DND-41 (cell line): ENCODE data around the gene SPTAN1.

Experiments used
- ATAC-seq: fragments of 200-7000 bp; cut with Tn5 transposase; 3 replicates; pipeline ENCODE4 v1.9.1; 2021; ENCODE audit warnings: low read depth; ENCODE audit not compliant: insufficient read depth
- DNase-seq: peaks from one replicate; pipeline ENCODE4 v3.0.0-alpha.2; 2020
- H2AFZ ChIP-seq: 2 replicates; pipeline ENCODE4 v1.6.0; 2012; ENCODE audit warnings: low read depth, low read length
- H3K27ac ChIP-seq: 2 replicates; pipeline ENCODE4 v1.5.1; 2012; ENCODE audit warnings: low read length, inconsistent platforms
- H3K27me3 ChIP-seq: fragments of 200-600 bp; sonication (generic); 2 replicates; pipeline ENCODE4 v1.6.0; 2012; ENCODE audit warnings: low read length, mild to moderate bottlenecking, inconsistent platforms; ENCODE audit not compliant: insufficient read depth, poor library complexity
- H3K36me3 ChIP-seq: 2 replicates; pipeline ENCODE4 v1.5.1; 2012; ENCODE audit warnings: low read length, inconsistent platforms; ENCODE audit not compliant: insufficient read depth
- H3K4me1 ChIP-seq: 2 replicates; pipeline ENCODE4 v1.5.1; 2012; ENCODE audit warnings: mild to moderate bottlenecking, low read length; ENCODE audit not compliant: insufficient read depth
- H3K4me2 ChIP-seq: 2 replicates; pipeline ENCODE4 v1.6.0; 2012; ENCODE audit warnings: mild to moderate bottlenecking, moderate library complexity, low read length, inconsistent platforms; ENCODE audit not compliant: insufficient read depth
- H3K4me3 ChIP-seq, 2 experiments: fragments of 200-600 bp in 1 of 2; shearing (Covaris generic) in 1 of 2; 2 replicates each; pipeline ENCODE4 v1.5.1; 2012 to 2016; ENCODE audit warnings: inconsistent platforms in 2 of 2, low read length in 2 of 2, mild to moderate bottlenecking in 2 of 2, low read depth in 1 of 2, moderate library complexity in 1 of 2
- H3K79me2 ChIP-seq: 2 replicates; pipeline ENCODE4 v1.6.0; 2012; ENCODE audit warnings: low read length, inconsistent platforms; ENCODE audit not compliant: insufficient read depth
- H3K9ac ChIP-seq: 2 replicates; pipeline ENCODE4 v1.6.0; 2012; ENCODE audit warnings: low read depth, mild to moderate bottlenecking, inconsistent platforms, low read length, moderate library complexity
- H3K9me3 ChIP-seq: 2 replicates; pipeline ENCODE4 v1.5.1; 2012; ENCODE audit warnings: low read length, moderate library complexity, mild to moderate bottlenecking, inconsistent platforms; ENCODE audit not compliant: insufficient read depth, severe bottlenecking
- H4K20me1 ChIP-seq: 2 replicates; pipeline ENCODE4 v1.6.0; 2012; ENCODE audit warnings: low read length; ENCODE audit not compliant: insufficient read depth
- CTCF ChIP-seq: IDR thresholded peaks from 2 replicates; pipeline ENCODE4 v1.5.1; 2012; ENCODE audit warnings: borderline replicate concordance, low read length, moderate library complexity, mild to moderate bottlenecking; ENCODE audit not compliant: poor library complexity, severe bottlenecking; ENCODE audit errors: extremely low read depth
- EZH2 ChIP-seq: IDR thresholded peaks from 3 replicates; pipeline ENCODE4 v1.6.1; 2012; ENCODE audit warnings: borderline replicate concordance, low read depth, mild to moderate bottlenecking, moderate library complexity, low read length, inconsistent platforms; ENCODE audit not compliant: severe bottlenecking

The SPTAN1 gene

DNA sequence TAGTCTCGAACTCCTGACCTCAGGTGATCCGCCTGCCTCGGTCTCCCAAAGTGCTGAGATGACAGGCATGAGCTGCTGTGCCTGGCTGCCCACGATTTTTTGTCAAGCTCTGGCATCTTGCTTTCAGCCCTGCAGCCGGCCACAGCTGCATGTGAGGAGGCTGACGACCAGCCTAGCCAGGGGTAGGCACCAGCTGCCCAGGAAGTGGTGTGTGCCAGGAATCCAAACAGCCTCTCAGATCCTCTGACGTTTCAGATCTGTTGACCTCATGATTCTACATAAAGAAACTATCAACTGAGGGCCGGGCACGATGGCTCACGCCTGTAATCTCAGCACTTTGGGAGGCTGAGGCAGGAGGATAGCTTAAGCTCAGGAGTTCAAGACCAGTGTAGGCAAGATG, 85.3 kb downstream of the SPTAN1 start:
- Histone ChIP-seq H3K4me3 (no peak overlapping the region), H2AFZ (no peak overlapping the region), H3K4me1 (no peaks in the 10 kb centered on the region), H4K20me1 (peaks cover 12% of the 10 kb centered on the region; the same call in 1 of the 2 replicates), H3K9ac (no peak overlapping the region), H3K36me3 (peaks cover 75% of the 10 kb centered on the region), H3K4me2 (no peak overlapping the region), H3K27me3 (no peaks in the 10 kb centered on the region), H3K27ac (no peak overlapping the region), H3K9me3 (no peaks in the 10 kb centered on the region), H3K79me2 (peaks cover 10% of the 10 kb centered on the region)
- DNase-seq, result no peak
- ATAC-seq, result no peak
- no peak for TF ChIP-seq EZH2
- TF ChIP-seq CTCF, result no peak

DNA sequence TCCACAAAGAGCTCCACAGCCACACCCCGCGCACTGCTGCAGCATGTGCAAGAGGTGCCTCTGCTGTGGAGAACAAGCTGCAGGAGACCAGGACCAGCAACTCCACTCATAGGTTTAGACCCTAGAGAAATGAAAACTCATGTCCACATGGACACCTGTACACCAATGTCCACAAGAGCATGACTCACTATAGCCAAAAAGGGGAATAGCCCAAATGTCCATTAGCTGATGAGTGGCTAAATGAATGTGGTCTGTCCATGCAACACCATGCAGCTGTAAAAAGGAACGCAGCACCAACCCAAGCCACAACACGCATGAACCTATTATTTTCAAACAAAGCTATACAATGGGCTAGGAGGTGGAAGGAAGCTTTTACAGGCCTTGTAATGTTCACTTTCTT, 86.2 kb downstream of the SPTAN1 start:
- H3K27ac ChIP-seq, result no peak overlapping the region
- no peak for TF ChIP-seq CTCF
- no peak for TF ChIP-seq EZH2
- no peak overlapping the region for H2AFZ ChIP-seq
- H3K4me3 ChIP-seq, result no peak overlapping the region
- H3K4me2 ChIP-seq, result no peak overlapping the region
- no peaks in the 10 kb centered on the region for H3K27me3 ChIP-seq
- DNase-seq, result no peak
- H3K79me2 ChIP-seq, result peaks cover 17% of the 10 kb centered on the region
- H3K36me3 ChIP-seq, result peaks cover 67% of the 10 kb centered on the region
- ATAC-seq, result no peak
- H3K4me1 ChIP-seq, result no peaks in the 10 kb centered on the region
- H3K9ac ChIP-seq, result no peak overlapping the region
- peaks cover 9% of the 10 kb centered on the region for H4K20me1 ChIP-seq
- H3K9me3 ChIP-seq, result no peaks in the 10 kb centered on the region

DNA sequence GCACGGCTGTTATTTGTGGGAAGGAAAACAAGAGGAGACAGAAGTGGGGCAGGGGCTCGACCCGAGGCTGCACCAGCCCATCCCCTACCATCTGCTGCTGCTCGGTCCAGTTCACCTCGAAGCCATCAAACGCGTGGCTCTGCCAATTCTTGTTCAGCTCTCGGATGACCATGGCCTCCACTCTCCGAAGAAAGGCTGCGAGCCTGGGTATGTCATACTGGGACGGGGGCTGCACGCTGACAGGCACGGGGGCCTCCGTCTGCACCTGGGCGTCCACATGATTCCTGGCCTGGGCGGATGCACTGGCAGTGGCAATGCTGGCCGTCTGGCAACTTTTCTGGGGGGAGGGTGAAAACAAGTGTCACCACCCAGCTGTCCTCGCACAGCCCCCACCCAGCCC, 88.2 kb downstream of the SPTAN1 start:
- H3K4me1 ChIP-seq, result no peaks in the 10 kb centered on the region
- peaks cover 54% of the 10 kb centered on the region for H3K36me3 ChIP-seq
- H3K9ac ChIP-seq, result no peak overlapping the region
- ATAC-seq (no peak), DNase-seq (no peak)
- H4K20me1 ChIP-seq, result peaks cover 9% of the 10 kb centered on the region
- H3K9me3 ChIP-seq, result no peaks in the 10 kb centered on the region
- no peak overlapping the region for H2AFZ ChIP-seq
- H3K79me2 ChIP-seq, result peaks cover 25% of the 10 kb centered on the region
- no peak overlapping the region for H3K4me2 ChIP-seq
- H3K4me3 ChIP-seq, result no peak overlapping the region
- no peak overlapping the region for H3K27ac ChIP-seq
- H3K27me3 ChIP-seq, result no peaks in the 10 kb centered on the region
- TF ChIP-seq CTCF, result no peak
- no peak for TF ChIP-seq EZH2

GRCh38 chr9:128642675-128643245, 90.4 kb downstream of the SPTAN1 start:
- ATAC-seq, result no peak
- Histone ChIP-seq H3K27ac (no peak overlapping the region), H3K36me3 (peaks cover 34% of the 10 kb centered on the region), H3K9me3 (no peaks in the 10 kb centered on the region), H3K79me2 (peaks cover 30% of the 10 kb centered on the region), H3K4me3 (no peak overlapping the region), H3K9ac (no peak overlapping the region), H3K27me3 (no peaks in the 10 kb centered on the region), H2AFZ (no peak overlapping the region), H3K4me1 (no peaks in the 10 kb centered on the region), H3K4me2 (no peak overlapping the region), H4K20me1 (peaks cover 5% of the 10 kb centered on the region)
- no peak for DNase-seq
- TF ChIP-seq EZH2 (no peak), CTCF (no peak)
